ENCODE data around the gene CXCL12. TPM values are rescaled to one million over a fixed set of nuclear protein-coding genes. Genes with fewer than 3 reads are reported as not detected.

Gene CXCL12
- total and polyA plus RNA-seq, 2 donors (not counting 3 experiments of a cell fraction or from before 2014, with no cell fraction given): 0.35 to 1.4 TPM

- no peak for FAIRE-seq
- H2AFZ ChIP-seq (ENCODE audit: low read depth, low read length): no peak overlapping the region
Measured at GRCh38 chr10:44382981-44383748, 1.7 kb downstream of the CXCL12 start.

More at GRCh38 chr10:44382981-44383748, 1.7 kb downstream of the CXCL12 start:
- ChIA-PET POLR2A (no interaction called here), CTCF (interaction anchor here (1.0 to 3.6 kb wide), 4 partner anchors 476 to 710 kb away, joined by 3 to 46 read pairs (median 9); no protein-coding TSS in a partner anchor)
- Histone ChIP-seq H3K27me3 (ENCODE audit: control insufficient read depth in 2 of 2, insufficient read depth in 2 of 2, low read length in 2 of 2) (peaks cover 15 to 25% of the 10 kb centered on the region in 2 experiments), H3K9ac (replicated peaks; ENCODE audit: extremely low read depth, insufficient read depth, low read length) (no peak overlapping the region), H3K36me3 (ENCODE audit: control insufficient read depth in 2 of 2, extremely low read depth in 1 of 2, insufficient read depth in 2 of 2, low read length in 2 of 2) (no peaks in the 10 kb centered on the region), H4K20me1 (replicated peaks; ENCODE audit: control insufficient read depth, extremely low read depth, insufficient read depth, low read length) (no peaks in the 10 kb centered on the region), H3K9me1 (replicated peaks; ENCODE audit: control insufficient read depth, extremely low read depth, insufficient read depth, low read length) (no peaks in the 10 kb centered on the region), H3K4me1 (ENCODE audit: control insufficient read depth, extremely low read depth, insufficient read depth, low read length) (no peaks in the 10 kb centered on the region), H3K4me2 (ENCODE audit: insufficient read depth, low read length) (no peak overlapping the region), H3K79me2 (ENCODE audit: control insufficient read depth, insufficient read depth, low read length) (no peaks in the 10 kb centered on the region), H3K9me3 (replicated peaks; ENCODE audit: control insufficient read depth, insufficient read depth, low read length) (no peaks in the 10 kb centered on the region), H3K4me3 (replicated peaks in 1 of 3; ENCODE audit: insufficient read depth in 1 of 3, low read depth in 1 of 3, low read length in 3 of 3) (no peak overlapping the region), H3K27ac (ENCODE audit: insufficient read depth, low read depth, low read length) (no peak overlapping the region)
- no peak for TF ChIP-seq GATA2 (IDR thresholded peaks at IDR 0.05; ENCODE audit: insufficient read depth, insufficient read length, low read depth, low read length)
- TF ChIP-seq JUN (IDR thresholded peaks at IDR 0.05; ENCODE audit: borderline replicate concordance, insufficient read depth, insufficient read length, low read depth): no peak
- no peak for TF ChIP-seq MYC (IDR thresholded peaks at IDR 0.05; ENCODE audit: low read depth, low read length)
- no peak for TF ChIP-seq EZH2 (IDR thresholded peaks at IDR 0.05; ENCODE audit: borderline replicate concordance, low read depth, low read length, severe bottlenecking)
- TF ChIP-seq FOS (IDR thresholded peaks at IDR 0.05; ENCODE audit: borderline replicate concordance, insufficient read depth, low read length): no peak
- TF ChIP-seq POLR2AphosphoS5 (IDR thresholded peaks at IDR 0.05; ENCODE audit: insufficient read depth, low read depth, low read length): no peak
- TF ChIP-seq, protein P1, sequence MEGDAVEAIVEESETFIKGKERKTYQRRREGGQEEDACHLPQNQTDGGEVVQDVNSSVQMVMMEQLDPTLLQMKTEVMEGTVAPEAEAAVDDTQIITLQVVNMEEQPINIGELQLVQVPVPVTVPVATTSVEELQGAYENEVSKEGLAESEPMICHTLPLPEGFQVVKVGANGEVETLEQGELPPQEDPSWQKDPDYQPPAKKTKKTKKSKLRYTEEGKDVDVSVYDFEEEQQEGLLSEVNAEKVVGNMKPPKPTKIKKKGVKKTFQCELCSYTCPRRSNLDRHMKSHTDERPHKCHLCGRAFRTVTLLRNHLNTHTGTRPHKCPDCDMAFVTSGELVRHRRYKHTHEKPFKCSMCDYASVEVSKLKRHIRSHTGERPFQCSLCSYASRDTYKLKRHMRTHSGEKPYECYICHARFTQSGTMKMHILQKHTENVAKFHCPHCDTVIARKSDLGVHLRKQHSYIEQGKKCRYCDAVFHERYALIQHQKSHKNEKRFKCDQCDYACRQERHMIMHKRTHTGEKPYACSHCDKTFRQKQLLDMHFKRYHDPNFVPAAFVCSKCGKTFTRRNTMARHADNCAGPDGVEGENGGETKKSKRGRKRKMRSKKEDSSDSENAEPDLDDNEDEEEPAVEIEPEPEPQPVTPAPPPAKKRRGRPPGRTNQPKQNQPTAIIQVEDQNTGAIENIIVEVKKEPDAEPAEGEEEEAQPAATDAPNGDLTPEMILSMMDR (IDR thresholded peaks at IDR 0.05; ENCODE audit: extremely low read depth in 1 of 2, insufficient read depth in 1 of 2, low read depth in 1 of 2, low read length in 2 of 2): no peak
- TF ChIP-seq, protein P2, sequence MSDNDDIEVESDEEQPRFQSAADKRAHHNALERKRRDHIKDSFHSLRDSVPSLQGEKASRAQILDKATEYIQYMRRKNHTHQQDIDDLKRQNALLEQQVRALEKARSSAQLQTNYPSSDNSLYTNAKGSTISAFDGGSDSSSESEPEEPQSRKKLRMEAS (IDR thresholded peaks at IDR 0.05; ENCODE audit: insufficient read depth, insufficient read length): no peak
- intact Hi-C loops (cut with micrococcal nuclease): no loop called here
- dilution Hi-C loops (cut with MboI; ENCODE audit: extremely low pct_ligation_motif_present, low sequenced_read_pairs): no loop called here
- no TSS peak for BruUV-seq (replicated peaks)
- DNase-seq (ENCODE audit: low read depth, low spot score): no peak

Data from endothelial cell of umbilical vein (primary cell).